SIG-M5 treated with dmso at 0.1 percent for 504 hours (cell line): ENCODE data around the gene SH3PXD2A.
A peak's percentile ranks its signal among the peaks of the same experiment; 100 is the strongest.

Source experiments
- DNase-seq: peaks from one replicate; lab custom pipeline; 2025; ENCODE audit not compliant: unreplicated experiment; lab: John Stamatoyannopoulos, UW

SH3PXD2A gene

GRCh38 chr10:103572347-103573204 lies 282.8 kb downstream of the SH3PXD2A start:
- no peak for DNase-seq

- DNase-seq, result no peak
Observed at GRCh38 chr10:103571656-103571975, 283.8 kb downstream of the SH3PXD2A start.

GRCh38 chr10:103570844-103571655 lies 284.3 kb downstream of the SH3PXD2A start:
- no peak for DNase-seq

- no peak for DNase-seq
Observed at GRCh38 chr10:103569896-103570295, 285.5 kb downstream of the SH3PXD2A start.

GRCh38 chr10:103568505-103568904 lies 286.9 kb downstream of the SH3PXD2A start:
- no peak for DNase-seq

- no peak for DNase-seq
Observed at GRCh38 chr10:103566536-103566935, 288.8 kb downstream of the SH3PXD2A start.

- DNase-seq, result no peak
Observed at GRCh38 chr10:103564776-103565520, 290.4 kb downstream of the SH3PXD2A start.

- no peak for DNase-seq
Observed at GRCh38 chr10:103564116-103564501, 291.3 kb downstream of the SH3PXD2A start.

- no peak for DNase-seq
Observed at GRCh38 chr10:103563231-103564115, 291.9 kb downstream of the SH3PXD2A start.

GRCh38 chr10:103562383-103562782 lies 293.0 kb downstream of the SH3PXD2A start:
- no peak for DNase-seq

GRCh38 chr10:103560886-103561285 lies 294.5 kb downstream of the SH3PXD2A start:
- no peak for DNase-seq

GRCh38 chr10:103559776-103560175 lies 295.6 kb downstream of the SH3PXD2A start:
- no peak for DNase-seq

- no peak for DNase-seq
Observed at GRCh38 chr10:103558911-103559310, 296.5 kb downstream of the SH3PXD2A start.

- DNase-seq, result no peak
Observed at GRCh38 chr10:103557455-103557854, 297.9 kb downstream of the SH3PXD2A start.

- no peak for DNase-seq
Observed at GRCh38 chr10:103556383-103557007, 298.9 kb downstream of the SH3PXD2A start.

GRCh38 chr10:103555712-103556111 lies 299.7 kb downstream of the SH3PXD2A start:
- no peak for DNase-seq

- DNase-seq, result no peak
Observed at GRCh38 chr10:103555325-103555649, 300.1 kb downstream of the SH3PXD2A start.

- peak; percentile 60 for DNase-seq
Observed at GRCh38 chr10:103554488-103555324, 300.7 kb downstream of the SH3PXD2A start.

GRCh38 chr10:103553743-103554487 lies 301.5 kb downstream of the SH3PXD2A start:
- no peak for DNase-seq
